GM10847 (cell line): Measurements from ENCODE around the gene SUPT3H.

Experiments
- POLR2A ChIP-seq: IDR thresholded peaks from 2 replicates; pipeline ENCODE4 v1.6.1; 2011; ENCODE audit not compliant: insufficient read length; ENCODE audit errors: extremely low read depth

The SUPT3H gene

DNA sequence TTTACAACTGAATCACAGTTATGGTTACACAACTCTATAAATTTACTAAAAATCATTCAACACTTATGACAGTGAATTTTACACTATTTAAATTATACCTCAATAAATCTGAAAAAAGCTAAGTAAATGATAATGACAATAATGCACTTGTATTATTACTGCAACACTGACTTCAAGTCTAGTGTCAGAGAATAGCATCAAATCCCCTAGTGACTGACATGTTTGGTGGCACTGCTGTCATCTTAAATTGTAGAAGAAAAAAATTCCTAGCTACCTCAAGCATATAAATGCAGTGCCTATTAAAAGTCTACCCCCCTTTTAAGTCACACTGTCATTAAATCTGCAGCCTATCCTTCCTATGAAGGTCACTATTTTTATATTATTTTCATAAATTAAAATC is 239.0 kb downstream of the SUPT3H start:
- TF ChIP-seq POLR2A: no peak

DNA sequence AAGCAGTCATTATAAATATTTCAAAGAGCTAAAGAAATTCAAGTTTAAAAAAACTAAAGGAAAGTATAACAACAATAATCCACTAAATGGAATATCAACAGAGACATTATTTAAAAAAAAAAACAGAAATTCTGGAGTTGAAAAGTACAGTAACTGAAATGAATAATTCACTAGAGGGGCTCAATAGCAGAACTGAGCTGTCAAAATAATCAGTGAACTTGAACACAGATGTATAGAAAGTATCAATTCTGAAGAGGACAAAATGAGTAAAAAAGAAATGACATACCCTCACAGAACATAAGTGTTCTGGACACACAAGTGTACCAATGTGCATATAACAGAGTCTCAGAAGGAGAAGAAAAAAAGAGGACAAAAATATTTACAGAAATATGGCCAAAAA is 241.2 kb downstream of the SUPT3H start:
- no peak for TF ChIP-seq POLR2A

DNA sequence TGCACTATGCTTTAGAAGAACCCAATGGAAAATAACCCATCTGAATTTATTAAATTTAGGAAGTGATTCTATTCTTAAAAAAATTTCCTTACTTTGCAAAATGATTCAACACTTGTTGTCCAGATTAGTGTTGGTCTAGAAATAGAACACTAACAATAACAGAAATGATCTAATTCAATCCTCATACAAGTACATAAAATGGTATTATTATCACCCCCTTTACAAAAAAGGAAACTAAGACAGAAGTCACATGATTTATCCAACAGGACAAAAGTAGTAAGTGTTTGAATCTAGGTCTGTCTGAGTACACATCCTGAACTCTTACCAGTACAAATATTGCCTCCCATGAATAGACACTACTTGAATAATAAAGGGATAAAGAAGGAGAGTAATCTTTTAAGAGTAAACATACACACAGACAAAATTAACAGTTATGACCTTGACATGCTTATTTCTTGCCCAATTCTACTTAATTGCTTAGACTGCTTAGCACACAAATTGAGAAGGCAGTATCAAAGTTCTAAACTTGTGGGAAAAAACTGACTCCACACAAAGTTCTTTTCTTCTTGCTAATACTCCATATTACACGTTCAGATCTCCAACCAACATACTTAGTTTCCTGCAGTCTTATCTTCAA is 245.0 kb downstream of the SUPT3H start:
- TF ChIP-seq POLR2A: no peak

DNA sequence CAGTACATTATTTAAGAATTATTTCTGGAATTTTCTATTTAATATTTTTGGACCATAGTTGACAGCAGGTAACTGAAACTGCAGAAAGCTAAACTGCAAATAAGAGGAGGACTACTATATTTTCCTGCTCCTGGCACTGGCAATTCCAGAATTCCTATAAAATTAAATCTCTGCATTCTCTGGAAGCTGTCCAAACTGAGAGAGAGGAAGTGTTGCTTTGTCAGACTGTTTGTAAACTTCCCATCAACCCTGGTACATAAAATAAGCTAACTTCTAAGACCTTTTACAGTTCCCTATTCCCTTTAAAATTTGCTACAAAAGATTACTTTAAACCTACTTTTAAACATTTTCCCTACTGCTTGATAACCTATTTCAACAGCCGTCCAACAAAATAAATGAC is 245.7 kb downstream of the SUPT3H start:
- TF ChIP-seq POLR2A: no peak

DNA sequence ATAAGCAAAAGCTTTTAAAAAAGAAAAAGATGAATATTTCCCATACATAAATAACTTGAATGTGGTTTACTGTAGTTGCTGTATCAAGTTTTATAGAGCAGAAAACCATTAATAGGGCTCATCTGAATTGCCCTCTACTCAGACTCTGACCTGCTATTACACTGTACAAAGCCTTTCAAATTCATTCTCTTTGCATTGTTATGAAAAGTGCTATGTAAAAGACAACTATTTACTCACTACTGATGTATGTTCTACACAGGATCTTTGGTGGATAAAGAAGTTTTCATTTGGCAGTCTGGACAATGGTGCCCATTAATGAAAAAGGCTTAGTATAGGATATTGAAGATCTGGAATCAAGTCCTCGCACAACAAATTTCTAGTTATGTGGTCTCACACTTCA is 248.7 kb downstream of the SUPT3H start:
- TF ChIP-seq POLR2A: no peak

DNA sequence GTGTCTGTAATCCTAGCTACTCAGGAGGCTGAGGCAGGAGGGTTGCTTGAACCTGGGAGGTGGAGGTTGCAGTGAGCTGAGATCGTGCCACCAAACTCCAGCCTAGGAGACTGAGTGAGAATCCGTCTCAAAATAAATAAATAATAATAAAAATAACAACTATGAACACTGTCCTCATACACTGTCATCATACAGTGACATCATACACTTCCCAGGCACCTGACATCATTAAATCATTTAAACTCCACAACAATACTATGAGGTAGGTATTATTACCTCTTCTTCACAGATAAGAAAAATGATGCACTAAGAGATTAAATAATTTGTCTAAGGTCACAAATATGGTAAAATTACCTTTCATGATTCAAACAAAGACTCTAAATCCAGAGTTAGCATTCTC is 250.5 kb downstream of the SUPT3H start:
- TF ChIP-seq POLR2A: no peak

DNA sequence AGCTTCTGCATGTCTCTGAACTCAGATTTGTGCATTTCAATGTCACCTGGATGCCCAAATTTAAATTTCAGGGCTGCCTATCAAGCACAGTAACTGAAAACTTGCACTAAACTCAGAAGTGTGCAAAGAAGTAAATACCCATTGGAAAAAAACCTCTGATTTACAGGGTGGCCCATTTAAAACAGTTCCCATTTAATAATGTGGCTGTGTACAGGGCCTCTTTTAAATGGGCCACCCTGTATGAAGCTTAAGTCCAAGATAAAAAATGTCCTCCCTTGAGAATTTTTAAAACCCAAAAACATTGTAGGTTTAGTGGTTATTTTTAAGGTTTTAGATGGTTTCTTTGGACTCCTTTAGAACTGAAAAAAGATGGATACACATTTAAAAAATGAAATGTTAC is 251.7 kb downstream of the SUPT3H start:
- no peak for TF ChIP-seq POLR2A

DNA sequence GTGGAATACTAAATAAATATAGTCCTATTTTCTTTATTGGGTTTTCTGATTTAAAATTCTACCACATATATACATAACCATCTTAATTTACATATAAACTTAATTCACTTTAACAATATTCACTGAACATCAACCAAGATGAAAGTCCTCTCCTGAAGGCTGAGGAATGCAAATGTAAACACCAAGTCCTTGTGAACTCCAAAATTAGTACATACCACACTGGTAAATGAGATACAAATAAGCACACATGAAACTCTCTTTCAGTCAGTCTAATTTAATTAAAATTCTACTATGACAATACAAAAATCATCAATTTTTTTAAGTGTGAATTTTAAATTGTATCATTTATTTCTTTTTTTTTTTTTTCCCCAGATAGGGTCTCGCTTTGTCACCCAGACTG is 254.7 kb downstream of the SUPT3H start:
- no peak for TF ChIP-seq POLR2A

DNA sequence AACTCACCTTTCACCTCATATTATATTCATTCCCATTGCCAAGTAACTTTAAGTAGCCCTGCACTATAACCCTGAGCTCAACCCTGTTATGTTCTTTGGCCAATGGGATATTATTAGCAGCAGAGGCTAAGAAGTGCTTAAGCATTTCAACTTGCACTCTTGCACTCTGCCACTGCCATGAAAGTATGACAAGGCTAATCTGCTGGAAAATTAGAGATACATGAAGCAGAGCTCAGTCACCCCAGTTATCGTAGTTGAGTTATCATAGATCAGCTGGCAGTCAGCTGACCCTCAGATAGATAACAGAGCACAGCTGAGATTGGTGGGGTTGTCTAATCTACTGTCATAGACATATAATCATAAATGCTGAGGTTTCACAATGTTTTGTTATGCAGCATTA is 259.0 kb downstream of the SUPT3H start:
- no peak for TF ChIP-seq POLR2A

DNA sequence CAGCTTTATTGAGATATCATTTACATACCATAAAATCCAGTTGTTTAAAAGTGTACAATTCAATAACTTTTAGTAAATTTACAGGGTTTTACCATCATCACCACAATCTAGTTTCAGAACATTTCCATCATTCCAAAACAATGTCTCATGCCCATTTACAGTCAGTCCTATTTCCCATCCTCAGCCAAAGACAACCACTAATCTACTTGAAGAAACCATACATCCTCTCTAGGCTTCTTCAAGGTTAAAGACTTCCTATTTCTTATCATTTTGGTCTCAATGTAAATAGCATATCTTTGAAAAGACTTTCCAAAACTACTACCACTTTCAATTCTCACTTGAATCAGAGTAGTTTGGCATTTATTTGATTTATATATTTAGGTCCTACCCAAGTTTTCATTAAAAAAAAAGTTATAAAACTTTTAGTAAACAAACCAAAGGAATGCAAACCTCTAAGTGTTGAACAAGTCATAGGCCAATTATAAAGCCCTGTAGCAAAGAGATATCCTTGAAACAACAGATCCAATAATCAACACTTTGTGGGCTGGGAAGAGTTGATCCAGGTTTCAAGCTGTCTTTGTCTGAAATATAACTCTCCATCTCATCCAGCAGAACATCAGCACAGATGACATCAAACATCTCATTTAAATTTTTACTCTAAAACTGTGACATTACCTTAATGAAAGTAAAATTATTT is 260.9 kb downstream of the SUPT3H start:
- TF ChIP-seq POLR2A: no peak

DNA sequence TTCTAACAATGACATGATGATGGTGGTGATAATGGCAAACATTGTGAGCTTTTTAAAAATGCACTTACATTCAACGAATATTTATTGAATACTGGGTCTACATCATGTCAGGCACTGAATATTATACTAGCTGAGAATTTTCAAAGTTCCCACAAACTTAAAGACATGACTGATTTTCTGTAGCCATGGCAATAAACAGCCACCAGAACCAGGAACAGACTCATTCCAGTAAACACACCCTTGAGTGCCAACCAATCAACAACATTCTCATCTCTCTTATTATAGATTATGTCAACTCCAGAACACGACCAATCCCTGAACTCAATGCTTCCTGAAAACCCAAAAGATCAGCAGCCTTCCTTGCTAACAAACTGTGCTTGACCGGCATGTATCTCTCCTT is 262.0 kb downstream of the SUPT3H start:
- no peak for TF ChIP-seq POLR2A

DNA sequence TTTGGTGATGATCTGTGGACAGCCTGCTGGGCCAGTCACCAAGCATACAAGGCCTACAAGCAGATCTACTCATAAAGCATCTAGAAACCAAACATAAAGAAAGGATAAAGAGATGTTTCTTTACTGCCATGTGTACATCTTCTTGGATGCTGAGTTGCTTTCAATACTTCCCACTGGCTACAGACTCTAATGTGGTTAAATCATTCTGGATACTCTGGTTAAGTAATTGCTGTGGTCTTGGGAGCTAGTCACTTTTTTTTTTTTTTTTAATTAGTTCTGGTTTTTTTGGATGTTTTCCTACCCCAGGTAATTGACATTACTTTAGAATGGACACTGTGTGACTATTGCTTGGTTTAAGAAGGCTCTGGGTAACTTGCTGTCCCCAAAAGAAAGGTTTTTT is 265.0 kb downstream of the SUPT3H start:
- no peak for TF ChIP-seq POLR2A

DNA sequence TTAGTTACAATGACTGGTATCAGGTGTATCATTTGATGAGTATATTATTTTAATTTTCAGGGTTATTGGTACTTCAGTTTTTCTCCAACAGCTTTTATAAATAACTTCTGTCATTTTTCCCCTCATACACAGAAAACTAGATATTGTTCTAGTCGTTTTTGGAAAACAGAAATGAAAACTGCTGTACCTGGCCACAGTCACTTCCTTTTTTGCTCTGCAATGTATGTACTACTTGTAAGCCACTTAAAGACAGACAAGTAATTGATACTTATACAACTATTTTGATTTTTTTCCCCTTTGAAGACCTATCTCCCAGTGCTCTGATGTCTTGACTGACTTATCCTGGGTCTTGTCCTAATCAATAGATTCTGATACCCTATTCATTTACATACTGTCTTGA is 268.2 kb downstream of the SUPT3H start:
- TF ChIP-seq POLR2A: no peak

DNA sequence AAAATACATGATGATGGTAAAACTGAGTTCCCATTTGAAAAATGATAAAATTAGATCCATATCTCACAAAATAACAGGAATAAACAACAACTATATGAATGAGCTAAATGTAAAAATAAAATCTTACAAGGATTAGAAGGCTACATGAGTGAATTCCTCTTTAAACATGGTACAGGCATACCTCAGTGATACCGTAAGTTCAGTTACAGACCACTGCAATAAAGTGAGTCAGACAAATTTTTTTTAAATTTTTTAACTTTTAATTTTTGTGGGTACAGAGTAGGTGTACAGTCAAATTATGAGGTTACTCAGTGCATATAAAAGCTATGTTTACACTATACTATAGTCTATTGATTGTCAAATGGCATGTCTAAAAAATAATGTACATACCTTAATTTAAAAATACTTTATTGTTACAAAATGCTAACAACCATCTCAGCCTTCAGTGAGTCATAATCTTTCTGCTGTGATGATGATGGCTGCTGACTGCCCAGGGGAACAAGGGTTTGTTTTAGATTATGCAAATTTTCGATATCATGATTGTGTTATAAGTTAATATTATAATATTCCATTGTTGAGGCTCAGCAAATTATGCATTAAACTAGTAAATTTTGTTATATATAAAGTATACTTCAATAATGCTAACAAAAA is 272.4 kb downstream of the SUPT3H start:
- TF ChIP-seq POLR2A: no peak

DNA sequence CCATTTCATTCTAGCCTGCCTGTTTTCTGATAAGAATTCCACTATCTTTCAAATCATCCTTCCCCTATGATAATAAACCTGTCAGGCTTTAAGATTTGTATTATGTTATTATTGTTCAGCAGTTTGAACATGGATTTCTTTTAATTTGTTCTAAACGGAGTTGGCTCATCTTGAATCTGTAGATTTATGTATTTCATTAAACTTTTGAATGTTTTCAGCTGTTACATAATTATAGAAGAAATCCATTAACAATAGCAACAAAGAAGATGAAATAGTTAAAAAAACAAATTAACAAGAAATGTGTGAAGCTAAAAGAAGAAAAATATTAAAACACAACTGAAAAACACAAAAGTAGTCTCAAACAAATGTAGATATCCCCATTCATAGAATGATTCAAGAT is 273.3 kb downstream of the SUPT3H start:
- no peak for TF ChIP-seq POLR2A

DNA sequence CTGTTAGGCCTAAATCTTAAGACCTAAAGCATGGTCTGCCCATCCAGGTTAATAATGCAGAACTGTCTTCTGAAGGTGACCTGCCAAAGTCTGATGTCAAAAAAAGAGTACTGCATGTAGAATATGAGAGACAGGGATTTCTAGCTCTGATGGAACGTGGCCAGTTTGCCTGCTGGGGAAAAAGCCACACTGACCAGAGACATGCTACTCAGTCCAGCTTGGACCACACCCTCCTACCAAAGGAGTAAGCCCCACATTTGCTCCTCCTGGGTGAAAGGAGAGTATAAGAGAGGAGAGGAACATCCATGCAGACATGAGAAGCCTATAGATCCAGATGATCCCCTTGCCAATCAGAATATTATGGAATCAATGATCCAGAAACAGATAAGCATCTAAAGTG is 279.5 kb downstream of the SUPT3H start:
- TF ChIP-seq POLR2A: no peak

DNA sequence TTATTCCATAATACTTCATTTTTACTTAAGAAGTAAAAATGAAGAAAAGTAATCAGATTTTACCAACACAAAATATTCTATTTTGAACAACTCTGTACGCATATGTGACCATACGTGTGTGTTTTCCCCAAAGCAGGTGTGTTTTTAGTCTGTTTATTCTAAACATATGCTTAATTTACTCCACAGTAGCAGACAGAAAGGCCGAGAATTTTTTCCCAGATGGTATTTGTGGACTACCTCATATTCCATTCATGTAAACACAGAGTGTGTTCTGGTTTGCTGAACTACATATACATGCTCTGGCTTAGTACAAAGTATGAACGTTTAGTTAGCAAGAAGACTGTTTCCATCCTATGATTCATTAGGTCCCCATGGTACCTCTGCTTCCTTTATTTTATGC is 282.9 kb downstream of the SUPT3H start:
- no peak for TF ChIP-seq POLR2A
